DMS 273 treated with DMSO at 0.1 percent for 48 hours (cell line): ENCODE results near the gene LPIN3.
"Not testable (repeated sequence)": the region's sequence is repeated elsewhere in the genome, so short reads cannot be mapped to it uniquely, and the experiment has no call there.

Source experiments
- DNase-seq: peaks from one replicate; lab custom pipeline; 2025; lab: John Stamatoyannopoulos, UW

Gene LPIN3, protein sequence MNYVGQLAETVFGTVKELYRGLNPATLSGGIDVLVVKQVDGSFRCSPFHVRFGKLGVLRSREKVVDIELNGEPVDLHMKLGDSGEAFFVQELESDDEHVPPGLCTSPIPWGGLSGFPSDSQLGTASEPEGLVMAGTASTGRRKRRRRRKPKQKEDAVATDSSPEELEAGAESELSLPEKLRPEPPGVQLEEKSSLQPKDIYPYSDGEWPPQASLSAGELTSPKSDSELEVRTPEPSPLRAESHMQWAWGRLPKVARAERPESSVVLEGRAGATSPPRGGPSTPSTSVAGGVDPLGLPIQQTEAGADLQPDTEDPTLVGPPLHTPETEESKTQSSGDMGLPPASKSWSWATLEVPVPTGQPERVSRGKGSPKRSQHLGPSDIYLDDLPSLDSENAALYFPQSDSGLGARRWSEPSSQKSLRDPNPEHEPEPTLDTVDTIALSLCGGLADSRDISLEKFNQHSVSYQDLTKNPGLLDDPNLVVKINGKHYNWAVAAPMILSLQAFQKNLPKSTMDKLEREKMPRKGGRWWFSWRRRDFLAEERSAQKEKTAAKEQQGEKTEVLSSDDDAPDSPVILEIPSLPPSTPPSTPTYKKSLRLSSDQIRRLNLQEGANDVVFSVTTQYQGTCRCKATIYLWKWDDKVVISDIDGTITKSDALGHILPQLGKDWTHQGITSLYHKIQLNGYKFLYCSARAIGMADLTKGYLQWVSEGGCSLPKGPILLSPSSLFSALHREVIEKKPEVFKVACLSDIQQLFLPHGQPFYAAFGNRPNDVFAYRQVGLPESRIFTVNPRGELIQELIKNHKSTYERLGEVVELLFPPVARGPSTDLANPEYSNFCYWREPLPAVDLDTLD

DNA sequence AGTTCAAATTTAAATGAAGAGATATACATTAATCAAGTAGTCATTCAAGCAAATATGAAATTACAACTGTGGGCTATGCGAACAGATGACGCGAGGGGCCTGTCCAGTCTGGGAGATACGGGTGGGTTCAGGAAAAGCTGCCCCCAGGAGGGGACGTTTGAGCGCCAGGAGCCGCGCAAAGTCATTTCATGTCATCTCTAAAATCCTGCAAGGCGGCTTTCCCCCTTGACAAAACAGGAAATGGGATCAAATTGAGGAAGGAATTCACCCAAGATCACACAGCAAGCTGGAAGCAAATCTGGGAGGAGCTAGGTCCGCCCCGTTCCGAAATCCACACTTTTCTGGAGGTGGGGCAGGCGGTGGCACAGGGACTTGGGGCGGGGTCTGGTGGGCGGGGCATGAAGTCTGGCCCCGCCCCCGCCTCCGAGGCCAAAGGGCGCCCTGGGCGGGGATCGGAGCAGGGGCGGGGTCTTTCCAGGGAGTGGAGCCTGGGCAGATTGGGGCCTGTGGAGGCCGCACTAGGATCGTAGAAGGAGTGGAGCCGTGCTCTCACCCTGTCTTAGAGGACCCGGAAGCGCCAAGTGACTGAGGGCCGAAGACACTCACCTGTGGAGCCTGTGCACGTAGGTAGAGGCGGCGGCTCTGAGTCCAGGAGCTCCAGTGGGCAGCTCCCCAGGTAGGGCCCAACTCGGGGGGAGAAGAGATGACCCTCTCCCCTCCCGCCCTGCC is at the start of gene LPIN3:
TSS of gene LPIN3 (plus strand) at position 495 of the 729 bp plus-strand sequence. CDS start 4,983 bp downstream, outside the sequence.
- DNase-seq: no peak

DNA sequence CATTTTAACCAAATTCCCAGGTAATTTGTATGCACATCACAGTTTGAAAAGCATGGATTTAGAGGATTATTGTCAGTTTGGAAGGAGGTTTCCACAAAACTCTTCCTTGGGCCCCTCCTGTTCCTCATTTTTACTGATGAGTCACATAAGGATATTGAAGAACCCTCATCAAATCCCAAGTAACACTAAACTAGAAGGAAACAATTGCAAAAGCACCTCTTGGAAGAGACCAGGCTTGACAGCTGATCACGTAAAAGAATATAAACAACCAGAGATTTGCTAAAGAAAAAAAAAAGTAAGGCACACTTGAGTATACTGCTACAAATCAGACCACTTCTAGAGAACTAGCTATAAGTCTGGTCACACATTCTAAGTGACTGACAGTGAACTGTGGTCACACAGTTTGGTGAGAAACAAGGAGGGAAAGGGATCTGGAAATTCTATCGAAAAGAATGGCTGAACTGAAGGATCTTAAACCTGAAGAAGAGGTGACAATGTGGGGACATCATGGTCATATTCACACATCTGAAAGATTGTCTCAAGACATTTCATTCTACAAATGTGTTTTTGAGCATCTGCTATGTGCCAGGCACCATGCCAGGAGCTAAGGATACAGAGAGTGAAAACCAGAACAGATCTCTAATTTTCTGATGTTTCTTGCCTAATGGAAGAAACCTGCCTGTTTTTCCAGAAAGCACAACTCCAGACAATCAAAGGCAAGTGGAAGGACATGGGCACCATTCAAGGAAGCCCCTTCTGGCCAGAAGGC is 47.2 kb upstream of the LPIN3 start:
- DNase-seq: no peak

DNA sequence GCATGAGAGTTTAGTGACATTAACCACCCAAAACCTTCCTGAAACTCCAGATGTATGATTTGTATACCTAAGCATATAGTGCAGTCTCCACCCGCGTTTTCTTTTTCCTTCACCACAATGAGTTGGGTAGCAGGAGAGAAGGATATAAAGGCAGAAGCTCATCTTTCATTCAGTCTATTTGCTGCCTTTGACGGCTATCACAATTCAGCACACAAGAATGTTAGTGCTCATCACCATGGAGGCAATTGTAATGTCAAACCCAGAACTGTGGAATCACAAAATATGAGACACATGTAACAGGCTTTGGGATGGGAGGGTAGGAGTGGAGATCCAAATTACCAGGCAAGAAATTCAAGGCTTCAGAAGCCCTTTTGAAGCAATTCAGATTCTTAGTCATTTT is 40.7 kb upstream of the LPIN3 start:
- no peak for DNase-seq

DNA sequence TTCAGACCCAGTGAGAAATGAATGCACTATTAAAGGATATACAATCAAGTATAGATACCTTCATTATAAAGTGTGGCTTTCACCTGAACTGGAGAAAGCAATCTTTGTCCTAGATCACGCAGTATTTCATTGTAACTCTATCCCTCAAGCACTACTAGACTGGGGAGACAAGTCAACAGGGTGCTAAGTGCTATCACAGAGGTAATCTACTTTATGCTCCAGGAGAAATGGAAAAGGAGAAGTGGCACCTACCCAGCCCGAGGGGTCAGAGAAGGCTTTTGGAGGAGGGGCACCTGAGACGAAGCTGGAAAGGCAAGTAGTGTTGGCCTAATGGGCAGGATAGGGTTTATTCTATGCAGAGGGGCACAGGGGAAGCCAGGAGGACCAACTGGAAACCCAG is 40.2 kb upstream of the LPIN3 start:
- DNase-seq: no peak

DNA sequence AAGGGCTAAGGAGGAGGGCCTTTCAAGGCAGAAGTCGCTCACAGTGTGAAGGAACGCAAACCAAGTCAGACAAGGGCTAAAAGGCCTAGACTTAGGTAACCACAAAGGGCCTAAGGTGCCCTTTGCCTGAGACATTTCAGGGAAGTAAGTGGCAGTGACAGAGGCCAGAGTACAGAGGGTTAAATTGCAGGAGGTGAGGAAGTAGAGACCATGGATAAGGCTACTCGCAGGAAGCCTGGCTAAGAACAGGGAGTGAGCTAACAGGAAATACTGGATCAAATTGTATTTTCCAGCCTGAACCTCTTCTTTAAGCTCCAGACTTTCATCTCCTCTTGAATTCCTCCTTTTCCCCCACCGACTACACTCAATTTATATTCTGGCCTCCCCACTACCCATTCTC is 39.7 kb upstream of the LPIN3 start:
- no peak for DNase-seq

DNA sequence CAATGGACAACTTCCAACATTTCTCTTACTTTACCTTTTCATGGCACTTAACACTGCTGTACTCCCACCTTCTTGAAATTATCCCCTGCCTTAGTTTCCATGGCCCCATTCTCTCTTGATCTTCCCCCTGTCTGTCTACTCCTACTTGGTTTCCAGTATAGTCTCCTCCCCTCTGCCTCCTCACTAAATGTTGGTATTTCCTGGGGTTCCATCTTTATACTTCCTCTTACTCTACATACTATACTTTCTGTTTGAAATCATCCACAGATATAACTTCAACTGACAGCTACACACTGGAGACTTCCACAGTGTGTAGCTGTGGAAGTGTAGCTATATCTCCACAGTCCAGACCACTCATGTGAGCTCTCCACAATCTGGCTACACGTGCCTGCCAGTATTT is 36.6 kb upstream of the LPIN3 start:
- no peak for DNase-seq

DNA sequence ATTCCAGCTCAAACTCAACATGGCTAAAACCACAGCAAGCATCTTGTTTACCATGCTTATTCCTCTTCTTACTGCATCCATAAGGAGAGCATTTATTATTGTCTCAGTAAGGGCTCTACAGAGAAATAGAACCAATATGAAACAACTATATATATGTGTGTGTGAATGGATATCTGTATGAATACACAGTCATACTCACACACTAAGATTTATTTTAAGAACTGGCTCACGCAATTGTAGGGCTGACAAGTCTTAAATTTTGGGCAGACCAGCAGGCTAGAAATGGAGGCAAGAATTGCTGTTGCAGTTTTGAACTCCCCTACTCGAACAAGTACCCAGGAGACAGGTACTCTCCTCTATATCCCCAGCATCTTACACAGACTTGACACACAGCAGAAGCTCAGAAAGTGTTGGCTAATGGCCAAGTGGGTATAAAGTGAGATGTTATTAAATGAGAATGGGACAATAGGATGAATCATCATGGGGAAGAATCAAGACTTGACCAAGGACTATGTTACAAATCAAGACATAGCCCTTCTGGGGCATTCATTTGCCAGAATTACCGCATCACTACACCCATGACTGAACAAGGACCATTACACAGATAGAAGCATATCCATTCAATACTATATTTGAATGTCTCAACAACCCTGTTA is 36.1 kb upstream of the LPIN3 start:
- DNase-seq: no peak

DNA sequence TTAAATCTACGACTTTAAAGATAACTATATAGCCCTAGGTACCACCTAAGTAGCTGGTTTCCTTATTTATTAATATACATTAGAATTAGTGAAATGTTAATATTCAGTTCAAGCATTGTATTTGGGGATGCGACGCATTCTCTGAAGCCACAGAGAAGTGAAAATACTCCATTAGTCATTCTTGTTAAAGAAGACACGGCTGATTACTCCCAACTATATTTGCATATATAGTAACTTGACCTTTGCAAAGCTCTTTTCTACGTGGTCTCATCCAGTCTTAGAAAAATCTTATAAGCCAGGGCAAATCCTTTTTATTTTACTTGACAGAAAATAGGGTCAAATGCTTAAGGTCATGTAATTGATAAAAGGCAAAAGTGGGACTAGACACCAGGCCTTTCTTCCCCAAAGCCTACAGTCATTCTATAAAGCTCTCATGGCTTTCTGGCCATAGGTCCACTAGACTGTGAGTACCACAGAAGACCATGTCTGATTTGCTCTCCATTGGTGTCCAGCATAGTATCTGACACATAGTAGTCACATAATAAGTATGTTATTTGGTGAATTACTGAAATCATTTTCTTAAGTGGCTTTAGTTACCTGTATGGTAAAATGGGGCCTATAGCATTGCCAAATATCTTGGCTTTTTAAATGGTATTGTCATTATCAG is 34.4 kb upstream of the LPIN3 start:
- no peak for DNase-seq

DNA sequence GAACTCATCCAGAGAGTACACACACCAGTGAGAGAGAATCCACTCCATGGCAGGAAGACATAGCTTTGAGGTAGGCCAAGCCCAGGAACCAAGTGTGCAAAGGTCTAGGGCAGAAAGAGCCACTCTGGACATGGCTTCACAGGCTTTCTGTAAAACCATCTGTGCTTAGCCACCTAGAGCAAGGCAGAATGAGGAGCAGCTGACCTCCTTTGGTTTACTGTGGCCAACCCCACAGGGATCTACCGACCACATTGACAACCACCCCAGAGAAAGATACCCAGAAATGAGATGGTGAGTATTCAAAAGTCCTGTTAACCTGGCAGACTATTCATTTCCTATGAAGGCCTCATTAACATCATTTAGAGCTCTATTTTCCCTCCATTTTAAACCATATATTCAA is 33.6 kb upstream of the LPIN3 start:
- DNase-seq: no peak

DNA sequence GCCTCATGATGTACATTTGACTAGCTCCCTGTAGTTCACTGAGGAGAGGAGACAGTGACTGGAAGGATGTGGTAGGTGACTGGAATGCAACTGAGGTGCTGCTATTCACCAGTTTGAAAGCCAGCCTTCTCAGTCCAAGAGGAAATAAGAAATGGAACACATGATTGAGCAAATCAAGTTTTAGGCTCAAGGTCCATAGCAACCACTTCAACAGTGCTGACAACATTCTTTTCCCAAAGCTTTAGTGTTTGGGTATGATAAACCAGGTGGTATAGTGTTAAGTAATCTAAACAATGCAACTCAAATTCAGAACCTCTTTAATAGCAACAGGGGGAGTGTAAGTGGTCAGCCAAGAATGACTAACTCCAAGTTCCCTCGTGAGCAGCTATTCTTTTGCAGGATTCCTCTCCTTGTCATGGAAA is 32.3 kb upstream of the LPIN3 start:
- no peak for DNase-seq

DNA sequence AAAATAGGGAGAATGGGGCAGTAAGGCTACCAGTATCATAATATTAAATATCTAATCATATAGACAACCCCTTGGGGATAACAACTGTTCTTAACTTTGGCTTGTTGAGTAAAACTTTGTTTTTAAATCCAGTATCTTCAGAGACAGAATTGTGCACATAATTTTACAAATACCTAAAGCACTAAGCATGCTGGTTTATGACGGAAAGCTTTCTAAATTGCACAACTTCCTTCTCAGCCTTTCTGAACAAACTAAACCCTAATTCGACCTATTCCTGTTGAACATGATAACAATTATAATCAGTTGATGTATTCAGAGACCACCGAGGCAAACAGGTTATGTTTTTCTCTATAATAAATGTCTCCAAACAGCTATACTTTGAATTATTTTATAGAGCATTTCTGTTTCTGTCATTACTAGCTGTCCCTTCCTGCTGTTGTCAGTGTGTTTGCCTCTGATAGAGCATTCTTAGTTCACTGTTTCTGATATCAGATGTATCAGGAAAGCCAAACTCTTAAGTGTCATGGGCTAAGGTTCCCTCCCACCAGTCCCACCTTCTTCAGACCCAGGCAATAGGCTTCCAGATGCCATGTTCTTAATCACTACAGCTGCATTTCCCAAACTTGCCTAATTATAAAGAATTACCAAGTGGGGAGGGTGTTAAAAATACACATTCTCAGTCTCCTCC is 31.8 kb upstream of the LPIN3 start:
- no peak for DNase-seq

DNA sequence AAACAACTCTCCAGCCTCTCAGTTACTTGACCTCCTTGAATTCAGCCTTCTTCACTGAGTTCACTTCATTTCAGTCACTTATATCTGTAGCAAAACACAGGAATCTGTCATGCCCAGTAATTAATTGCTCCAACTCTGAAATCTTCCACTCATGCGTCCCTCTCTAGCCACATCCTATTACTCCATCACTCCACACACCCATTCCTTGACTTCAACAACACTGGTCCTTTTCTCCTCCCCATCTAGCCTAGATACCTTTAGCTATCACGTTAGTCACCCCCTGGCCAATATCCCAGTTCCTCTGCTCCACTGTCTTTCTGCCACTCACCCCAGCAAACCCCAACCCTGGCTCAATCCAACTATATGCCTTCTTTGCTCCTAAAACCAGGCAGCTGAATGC is 30.8 kb upstream of the LPIN3 start:
- no peak for DNase-seq

DNA sequence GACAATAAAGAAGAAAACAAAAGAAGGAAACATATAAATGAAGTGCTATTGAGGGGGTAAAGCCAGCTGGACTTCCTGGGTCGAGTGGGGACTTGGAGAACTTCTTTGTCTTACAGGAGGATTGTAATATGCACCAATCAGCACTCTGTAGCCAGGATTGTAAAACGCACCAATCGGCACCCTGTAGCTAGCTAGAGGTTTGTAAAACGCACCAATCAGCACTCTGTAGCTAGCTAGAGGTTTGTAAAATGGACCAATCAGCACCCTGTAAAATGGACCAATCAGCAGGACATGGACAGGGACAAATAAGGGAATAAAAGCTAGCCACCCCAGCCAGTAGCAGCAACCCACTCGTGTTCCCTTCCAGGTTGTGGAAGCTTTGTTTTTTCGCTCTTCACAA is 28.6 kb upstream of the LPIN3 start:
- DNase-seq: not testable (repeated sequence)

DNA sequence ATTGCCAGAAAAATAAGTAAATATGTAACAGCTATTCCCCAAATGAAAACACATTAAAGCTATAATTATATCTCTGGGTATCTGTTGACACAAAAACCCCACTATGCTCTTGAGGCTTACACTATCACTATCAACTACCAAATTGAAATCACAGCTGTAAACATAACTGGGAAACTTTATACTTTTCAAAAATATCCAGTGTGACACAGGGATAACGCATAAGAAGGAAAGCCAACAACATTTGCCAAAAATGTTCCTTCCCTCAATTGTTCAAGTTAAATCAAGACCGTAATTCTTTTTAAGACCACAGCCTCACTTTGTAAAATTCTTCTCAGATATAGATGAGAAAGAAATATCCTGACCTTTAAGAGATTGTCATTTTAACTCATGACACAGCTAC is 26.2 kb upstream of the LPIN3 start:
- DNase-seq: no peak

DNA sequence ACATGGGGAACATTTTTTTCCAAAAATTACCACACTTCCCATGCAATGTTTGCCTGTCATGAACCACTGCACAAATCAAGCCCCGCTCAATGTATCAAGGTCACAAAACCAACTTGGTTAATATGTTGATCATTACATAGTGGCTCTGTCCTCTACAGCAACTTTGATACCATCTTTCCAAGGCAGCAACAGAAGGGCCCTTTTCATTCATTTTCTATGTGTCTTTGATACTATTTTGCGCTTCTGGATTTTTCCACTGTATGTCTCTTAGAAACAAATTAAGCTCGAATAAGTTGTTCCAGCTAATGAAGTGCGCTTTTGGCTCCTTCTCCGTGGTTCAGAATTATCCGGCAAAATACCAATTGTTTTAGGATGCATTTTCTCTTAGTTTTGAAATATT is 24.6 kb upstream of the LPIN3 start:
- no peak for DNase-seq

DNA sequence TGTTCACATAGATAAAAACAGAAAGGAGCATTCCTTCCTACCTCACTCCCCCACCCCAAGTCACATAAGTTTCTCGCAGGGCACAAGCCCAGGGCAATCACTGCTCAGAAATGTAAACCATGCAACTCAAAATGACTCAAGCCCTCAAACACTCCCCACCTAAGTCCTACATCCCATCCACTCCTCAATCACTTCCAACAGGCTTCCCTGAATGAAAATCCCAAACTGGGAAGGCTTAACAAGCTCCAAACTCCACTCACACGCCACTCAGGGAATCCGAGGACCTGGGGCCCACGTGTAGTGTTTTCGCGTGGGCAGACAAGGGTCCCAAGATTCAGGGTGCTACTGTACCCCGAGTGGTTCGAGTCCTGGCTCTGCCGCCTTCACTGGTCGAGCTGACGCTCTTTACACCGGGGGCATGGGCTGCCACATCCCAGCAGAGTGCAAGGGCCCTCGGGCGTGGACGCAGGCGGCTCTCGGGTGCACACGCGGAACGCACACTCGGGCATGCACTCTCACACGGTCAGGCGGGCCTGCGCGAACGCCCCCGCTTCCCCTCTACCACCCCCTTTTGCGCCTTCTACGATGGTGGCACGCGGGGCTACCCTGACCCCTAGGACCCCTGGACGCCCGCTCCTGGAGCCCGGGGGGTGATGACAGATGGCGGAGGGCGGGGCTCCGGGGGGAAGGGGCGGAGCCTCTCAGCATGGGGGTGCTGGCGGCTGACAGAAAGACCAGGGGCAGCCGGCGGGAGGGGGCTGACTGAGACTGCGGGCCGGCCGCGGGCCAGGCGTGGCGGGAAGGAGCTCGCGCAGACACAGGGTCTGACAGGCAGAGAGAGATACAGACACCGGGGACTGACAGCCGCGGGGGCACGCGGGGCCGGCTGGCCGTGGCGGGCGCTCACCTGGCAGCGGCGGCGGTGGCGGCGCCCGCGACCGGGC is 23.7 kb upstream of the LPIN3 start:
- DNase-seq: peak; percentile 58

DNA sequence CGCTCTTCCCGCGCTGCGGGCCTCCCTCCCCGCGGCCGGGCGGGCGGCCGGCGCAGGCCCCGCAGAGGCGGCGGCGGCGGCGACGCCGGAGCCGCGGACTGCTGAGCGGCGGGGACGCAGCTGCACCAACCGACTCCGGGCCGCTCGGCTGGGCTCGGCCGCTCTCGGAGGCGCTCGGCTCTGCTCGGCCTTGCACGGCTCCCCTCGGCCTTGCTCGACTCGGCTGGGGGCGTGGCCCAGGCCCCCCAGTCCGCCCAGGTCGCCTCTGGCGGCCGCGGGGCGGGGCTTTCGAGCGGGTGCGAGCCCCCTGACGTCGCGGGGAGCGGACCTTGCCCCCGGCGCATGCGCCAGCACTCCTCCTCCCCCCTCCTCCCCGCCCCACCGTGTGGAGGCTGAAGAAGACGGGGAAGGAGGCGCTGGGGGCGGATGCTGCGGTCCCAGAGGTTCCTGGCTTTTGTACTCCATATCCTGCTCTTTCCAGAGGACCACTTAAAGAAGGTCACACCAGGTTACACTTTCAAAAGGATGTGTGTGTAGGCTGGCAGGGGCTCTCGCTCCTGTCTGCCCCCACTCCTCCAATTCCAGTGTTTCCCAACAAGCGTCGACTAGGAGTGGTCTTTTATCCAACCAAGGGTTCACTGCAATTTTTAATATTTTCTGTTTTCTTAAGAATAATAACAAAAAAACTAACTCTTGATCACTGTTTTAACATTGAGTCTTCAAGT is 22.9 kb upstream of the LPIN3 start, which contains the start of gene ZHX3:
TSS of gene ZHX3 (minus strand) at position 186 of the 725 bp plus-strand sequence. CDS start 112,815 bp downstream, outside the sequence.
- peak; percentile 90 for DNase-seq

DNA sequence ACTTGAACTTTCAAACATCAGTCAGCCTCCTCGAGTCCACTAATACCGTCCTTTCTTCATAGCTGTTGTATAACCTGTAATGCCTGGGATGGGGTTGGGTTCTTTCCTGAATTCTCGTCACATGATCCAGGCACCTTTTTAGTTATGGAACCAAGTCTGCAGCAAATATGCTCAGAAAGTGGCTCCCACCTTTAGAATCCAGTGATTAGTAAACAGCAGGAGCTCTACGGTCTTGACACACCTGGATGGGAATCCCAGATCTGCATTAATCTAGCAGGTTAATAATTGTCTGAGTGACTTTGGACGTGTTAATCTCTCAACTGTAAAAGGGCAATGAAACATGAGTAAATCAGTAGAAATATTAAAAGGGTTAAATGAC is 22.4 kb upstream of the LPIN3 start:
- no peak for DNase-seq
